GOT3 (cell line): ENCODE measurements around the gene GATD1.

Source experiments
- DNase-seq: peaks from one replicate; lab custom pipeline; 2025; ENCODE audit warnings: mixed read lengths; lab: John Stamatoyannopoulos, UW

GATD1 gene

DNA sequence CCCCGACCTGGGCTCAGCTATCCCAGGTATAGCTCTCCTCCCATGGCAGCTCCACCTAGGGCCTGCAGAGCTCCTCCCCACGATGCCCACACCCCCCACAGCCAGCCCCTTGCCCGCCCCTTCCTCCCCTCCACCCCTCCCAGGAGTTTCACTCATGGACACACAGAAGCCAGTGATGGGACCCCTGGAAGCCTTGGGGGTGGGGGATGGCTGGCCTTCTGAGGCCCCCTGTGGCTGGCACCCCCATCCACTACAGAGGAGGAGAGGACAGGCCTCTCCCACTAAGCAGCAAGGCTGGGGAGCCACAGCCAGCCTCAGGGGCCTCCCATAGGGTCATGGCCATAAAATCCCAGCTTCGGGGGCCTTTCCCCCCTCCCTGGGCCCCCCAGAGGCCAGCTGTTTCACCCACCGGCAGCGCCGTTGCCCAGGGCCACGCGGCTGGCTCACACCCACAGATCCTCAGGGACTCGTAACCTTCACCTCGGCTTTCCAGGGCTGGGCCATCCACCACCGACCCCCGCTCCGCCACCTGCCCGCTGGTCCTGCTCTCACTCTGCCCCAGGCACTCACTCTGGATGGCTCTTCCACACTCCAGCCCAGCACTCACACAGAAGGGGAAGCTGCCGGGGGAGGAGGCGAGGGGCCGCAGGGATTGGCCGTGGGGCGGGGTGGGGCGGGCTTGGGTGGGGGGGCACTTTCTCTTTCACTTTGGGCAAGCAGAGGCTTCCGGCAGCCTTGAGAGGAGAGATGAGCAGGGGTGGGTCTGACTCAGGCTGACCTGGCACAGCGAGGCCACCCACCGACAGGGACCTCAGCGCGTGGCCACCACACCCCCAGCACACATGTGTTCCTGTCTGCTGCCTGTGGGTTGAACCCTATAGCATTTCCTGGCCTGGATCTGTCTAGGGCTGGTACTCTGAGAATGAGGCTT is 18.6 kb upstream of the GATD1 start:
- DNase-seq, result peak; percentile 41

DNA sequence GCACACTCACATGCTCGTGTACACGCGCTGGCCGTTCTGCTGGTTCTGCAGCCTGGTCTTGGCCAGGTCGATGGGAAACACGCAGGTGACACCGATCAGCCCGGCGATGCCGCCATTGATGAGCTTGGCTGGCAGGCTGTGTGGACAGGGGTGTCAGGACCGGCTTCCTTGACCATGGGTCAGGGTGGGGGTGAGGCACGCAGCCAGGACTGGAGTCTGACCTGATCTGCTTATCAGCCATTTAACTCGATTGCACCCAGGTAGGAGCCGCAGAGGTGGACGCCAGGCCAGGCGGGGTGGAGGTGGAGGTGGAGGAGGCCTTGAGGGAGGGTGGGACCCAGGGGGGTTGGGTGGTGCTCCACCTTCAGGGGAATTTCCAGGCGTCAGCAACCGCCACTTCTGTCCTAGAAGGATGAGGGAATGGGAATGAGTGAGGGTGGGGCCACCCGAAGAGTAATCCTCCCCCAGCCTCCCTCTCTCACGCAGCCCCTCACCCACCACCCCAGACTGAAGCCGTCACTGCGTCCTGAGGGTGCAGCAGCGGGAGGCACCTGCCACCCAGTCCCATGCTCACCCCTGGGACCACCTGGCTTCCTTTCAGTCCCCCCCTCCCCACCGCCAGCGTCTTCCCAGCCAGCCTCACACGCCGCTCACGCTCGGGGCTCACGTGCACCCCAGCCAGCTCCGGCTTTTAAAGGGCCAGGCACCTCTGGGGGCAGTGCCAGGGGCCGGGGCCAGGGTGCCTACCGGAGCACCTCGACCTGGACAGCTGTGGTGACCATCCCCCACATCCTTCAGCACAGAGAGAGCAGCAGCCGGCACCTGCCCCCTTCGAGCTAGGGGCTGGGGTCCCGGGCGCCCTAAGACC is 17.7 kb upstream of the GATD1 start:
- no peak for DNase-seq

GRCh38 chr11:794013-794765 is 16.9 kb upstream of the GATD1 start:
- no peak for DNase-seq

DNA sequence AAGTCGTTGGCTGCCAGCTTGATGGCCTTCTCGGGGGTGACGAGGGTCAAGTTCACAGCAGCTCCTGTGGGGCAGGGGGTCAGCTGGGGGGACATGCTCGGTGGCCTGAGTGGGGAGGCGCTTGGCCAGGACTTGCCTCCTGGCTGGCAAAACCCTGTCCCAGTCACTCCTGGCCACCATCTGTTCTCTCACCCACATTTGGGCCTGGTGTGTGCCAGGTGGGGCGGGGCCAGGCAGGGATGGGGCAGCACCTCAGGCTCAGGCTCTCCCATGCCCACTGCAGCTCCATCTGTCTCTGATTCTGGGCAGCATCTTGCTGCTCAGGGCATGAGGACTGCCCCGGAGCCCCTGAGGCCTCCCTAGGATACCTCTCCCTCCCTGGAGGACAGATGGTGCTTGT is 16.3 kb upstream of the GATD1 start:
- no peak for DNase-seq

DNA sequence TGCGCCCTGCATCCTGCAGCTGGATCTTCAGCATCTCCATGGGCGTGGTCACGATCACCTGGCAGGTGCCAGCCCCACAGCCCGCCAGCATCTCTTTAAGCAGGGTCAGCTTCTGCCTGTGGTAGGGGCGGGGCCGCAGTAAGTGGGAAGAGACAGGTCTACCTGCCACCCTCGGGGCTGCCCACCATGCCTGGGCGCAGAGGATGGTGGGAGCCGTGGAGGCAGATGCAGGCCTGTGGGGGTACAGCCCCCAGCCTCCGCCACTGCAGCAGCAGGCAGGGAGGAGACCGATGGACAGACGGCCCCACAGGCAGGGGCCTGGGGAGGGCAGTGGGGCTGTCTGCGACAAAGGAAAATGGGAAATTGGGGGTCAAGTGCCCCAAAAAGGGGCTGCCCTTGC is 15.6 kb upstream of the GATD1 start:
- DNase-seq, result no peak

DNA sequence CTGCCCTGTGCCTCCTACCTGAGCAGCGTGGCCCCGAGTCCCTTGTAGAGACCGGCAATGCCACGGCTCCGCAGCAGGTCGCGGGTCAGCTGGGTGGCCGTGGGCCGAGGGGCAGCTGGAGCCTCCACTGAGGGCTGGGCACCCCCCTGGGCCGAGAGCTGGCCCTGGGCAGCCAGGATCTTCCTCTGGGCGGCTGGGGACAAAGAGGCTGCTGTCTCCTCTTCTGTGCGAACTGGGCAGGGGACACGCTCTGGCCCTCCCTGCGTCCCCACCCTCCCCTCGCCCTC is 15.2 kb upstream of the GATD1 start:
- DNase-seq, result no peak

- no peak for DNase-seq
Observed at GRCh38 chr11:791658-792534, 14.6 kb upstream of the GATD1 start.

GRCh38 chr11:790721-791564 is 13.7 kb upstream of the GATD1 start:
- DNase-seq, result no peak

GRCh38 chr11:789943-790342 is 12.7 kb upstream of the GATD1 start, which contains the start of gene CEND1:
Gene CEND1, minus strand, starts transcription at chr11:790090. Its CDS starts 1,514 bp downstream, at chr11:788576.
- DNase-seq, result no peak

GRCh38 chr11:788953-789940 is 12.0 kb upstream of the GATD1 start:
- DNase-seq, result no peak

- DNase-seq, result no peak
Observed at GRCh38 chr11:788009-788640, 10.8 kb upstream of the GATD1 start.

GRCh38 chr11:787084-787675 is 9.9 kb upstream of the GATD1 start:
- DNase-seq, result no peak

DNA sequence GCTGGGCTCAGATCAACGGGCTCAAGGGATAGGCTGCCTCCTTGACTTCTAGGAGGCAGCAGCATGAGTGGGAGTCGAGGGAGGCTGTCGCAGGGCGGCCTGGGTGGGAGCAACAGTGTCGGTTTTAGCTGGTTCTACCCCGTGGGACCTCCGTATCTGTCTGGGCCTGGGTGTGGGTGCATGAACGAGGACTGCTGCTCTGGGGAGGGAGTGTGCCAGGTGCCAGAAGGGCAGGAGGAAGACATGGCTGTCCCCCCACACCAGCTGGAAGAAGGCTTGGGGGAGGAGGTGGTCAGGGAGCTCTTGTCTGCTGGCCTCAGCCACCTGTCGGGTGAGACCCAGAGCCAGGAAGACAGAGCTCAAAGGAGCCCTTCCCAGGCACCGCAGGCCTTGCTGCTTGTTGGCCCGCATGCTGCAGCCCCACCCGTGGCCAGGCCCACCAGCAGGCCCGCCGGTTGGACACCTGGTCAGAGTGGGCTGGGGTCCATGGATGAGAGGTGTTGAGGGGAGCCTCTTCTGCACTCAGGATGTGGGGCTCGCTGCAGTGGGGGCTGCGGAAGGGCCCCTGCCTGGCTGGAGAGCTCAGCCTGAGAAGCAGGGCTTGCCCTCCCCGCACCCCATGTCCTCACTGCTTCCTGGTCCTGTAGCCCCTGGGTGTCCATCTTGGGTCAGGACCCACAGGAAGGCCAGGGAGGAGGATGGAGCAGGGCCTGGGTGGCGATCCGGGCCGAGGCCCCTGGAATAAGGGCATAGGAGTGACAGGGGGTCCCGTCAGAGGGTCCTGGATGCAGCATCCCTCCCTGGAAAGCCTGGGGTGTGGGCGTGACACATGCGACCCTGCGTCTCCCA is 9.2 kb upstream of the GATD1 start:
- DNase-seq, result no peak

DNA sequence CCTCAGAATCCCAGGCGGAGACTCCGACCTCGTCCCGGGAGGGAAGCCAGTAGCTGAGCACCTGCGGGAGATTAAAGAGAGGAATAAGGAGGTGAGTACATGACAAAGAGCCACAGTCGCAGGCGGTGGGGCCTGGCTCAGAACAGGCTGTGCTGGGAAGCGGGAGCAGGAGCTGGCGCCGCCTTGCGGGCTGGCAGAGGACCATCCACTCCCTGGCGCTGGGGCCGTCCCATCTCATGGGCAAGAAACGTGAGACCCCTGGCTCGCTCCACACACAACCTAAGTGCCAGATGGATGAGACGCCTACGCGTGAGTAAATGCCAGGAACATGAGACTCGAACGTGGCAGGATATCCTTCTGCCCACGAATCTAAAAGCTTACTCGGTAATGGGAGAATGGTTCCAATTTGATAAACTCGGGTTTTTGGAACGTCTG is 6.3 kb upstream of the GATD1 start:
- DNase-seq, result no peak

GRCh38 chr11:782264-783174 is 5.2 kb upstream of the GATD1 start:
- DNase-seq, result no peak

DNA sequence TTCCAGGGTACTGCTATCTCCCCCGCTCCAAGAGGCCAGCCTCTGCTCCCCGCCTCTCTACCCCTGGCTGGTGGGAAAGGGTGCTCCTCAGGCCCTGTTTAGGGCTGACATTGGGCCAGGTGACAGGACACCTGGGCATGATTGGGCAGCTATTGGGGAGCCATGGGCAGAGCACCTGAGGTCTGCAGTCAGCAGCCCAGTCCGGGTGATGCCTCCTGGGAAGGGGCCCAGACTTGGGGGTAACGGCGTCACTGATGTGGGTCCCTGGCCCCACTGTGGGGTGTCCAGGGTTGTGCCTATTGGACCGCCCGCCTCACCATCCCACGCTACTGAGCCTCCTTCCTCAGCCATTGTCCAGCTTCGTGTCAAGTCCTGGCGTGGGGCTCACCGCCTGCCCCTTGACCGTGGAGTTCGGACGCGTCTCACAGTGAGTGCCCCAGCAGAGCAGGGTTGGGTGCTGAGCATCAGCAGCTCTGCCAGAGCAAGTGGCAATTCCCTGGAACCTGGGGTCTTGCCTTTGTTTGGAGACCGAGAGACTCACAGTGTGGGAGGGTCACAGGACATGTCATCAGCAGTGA is 2.8 kb upstream of the GATD1 start:
- DNase-seq, result no peak
